ENCODE results near the gene CHRNB4.

DNA sequence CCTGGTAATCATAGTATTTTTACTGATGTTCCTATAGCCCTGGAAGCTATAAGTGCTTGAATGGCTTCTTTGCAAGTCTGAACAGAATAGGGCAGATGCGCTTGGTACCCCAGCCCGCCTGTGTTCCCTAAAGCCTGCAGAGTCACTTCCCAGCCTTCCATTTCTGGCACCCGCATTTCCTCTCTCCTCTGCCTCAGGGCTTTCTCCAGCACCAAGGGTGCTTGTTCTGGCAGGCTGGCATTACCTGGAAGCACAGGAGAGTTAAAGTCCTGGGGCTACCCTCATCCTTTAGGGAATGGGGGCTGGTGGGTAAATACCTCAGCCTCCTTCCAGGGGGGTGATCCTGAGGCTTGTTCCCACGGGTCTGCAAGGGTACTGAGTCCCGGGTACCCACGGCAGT, 12.8 kb downstream of the CHRNB4 start:
- TF ChIP-seq, protein P1, sequence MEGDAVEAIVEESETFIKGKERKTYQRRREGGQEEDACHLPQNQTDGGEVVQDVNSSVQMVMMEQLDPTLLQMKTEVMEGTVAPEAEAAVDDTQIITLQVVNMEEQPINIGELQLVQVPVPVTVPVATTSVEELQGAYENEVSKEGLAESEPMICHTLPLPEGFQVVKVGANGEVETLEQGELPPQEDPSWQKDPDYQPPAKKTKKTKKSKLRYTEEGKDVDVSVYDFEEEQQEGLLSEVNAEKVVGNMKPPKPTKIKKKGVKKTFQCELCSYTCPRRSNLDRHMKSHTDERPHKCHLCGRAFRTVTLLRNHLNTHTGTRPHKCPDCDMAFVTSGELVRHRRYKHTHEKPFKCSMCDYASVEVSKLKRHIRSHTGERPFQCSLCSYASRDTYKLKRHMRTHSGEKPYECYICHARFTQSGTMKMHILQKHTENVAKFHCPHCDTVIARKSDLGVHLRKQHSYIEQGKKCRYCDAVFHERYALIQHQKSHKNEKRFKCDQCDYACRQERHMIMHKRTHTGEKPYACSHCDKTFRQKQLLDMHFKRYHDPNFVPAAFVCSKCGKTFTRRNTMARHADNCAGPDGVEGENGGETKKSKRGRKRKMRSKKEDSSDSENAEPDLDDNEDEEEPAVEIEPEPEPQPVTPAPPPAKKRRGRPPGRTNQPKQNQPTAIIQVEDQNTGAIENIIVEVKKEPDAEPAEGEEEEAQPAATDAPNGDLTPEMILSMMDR (conservative IDR thresholded peaks at IDR 0.05), result no peak
- TF ChIP-seq EZH2 (IDR thresholded peaks at IDR 0.05; ENCODE audit: low read depth), result no peak
